ENCODE measurements around the gene FBXO27.

DNA sequence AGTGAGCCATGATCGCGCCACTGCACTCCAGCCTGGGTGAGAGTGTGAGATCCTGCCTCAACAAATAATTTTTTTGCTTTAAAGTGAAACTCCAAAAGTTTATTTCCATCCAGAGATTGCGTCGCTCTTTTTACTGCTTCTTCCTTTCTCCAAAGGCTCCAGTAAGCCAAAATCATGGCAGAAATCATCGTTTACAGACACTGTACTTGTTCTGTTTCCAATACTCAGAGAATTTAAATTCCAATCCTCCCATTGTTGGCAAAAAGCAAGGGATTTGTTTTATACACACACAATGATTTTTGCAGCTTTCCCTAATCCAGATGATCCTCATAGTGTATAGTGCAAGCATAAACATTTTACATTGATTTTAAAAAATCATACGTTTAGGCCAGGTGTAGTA is 15.3 kb downstream of the FBXO27 start:
- TF ChIP-seq POLR2AphosphoS5 (IDR thresholded peaks at IDR 0.05) (no peak), EZH2 (IDR thresholded peaks at IDR 0.05; ENCODE audit: borderline replicate concordance, insufficient read depth, low read length, poor library complexity, severe bottlenecking) (no peak), TAF1 (IDR thresholded peaks at IDR 0.05; ENCODE audit: low read depth) (no peak), EP300 (conservative IDR thresholded peaks at IDR 0.05; ENCODE audit: poor library complexity, severe bottlenecking) (no peak), RAD21 (conservative IDR thresholded peaks at IDR 0.05) (no peak)
- TF ChIP-seq, protein P1, sequence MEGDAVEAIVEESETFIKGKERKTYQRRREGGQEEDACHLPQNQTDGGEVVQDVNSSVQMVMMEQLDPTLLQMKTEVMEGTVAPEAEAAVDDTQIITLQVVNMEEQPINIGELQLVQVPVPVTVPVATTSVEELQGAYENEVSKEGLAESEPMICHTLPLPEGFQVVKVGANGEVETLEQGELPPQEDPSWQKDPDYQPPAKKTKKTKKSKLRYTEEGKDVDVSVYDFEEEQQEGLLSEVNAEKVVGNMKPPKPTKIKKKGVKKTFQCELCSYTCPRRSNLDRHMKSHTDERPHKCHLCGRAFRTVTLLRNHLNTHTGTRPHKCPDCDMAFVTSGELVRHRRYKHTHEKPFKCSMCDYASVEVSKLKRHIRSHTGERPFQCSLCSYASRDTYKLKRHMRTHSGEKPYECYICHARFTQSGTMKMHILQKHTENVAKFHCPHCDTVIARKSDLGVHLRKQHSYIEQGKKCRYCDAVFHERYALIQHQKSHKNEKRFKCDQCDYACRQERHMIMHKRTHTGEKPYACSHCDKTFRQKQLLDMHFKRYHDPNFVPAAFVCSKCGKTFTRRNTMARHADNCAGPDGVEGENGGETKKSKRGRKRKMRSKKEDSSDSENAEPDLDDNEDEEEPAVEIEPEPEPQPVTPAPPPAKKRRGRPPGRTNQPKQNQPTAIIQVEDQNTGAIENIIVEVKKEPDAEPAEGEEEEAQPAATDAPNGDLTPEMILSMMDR (IDR thresholded peaks at IDR 0.05; ENCODE audit: poor library complexity, severe bottlenecking) = no peak
- TF ChIP-seq, protein P2, sequence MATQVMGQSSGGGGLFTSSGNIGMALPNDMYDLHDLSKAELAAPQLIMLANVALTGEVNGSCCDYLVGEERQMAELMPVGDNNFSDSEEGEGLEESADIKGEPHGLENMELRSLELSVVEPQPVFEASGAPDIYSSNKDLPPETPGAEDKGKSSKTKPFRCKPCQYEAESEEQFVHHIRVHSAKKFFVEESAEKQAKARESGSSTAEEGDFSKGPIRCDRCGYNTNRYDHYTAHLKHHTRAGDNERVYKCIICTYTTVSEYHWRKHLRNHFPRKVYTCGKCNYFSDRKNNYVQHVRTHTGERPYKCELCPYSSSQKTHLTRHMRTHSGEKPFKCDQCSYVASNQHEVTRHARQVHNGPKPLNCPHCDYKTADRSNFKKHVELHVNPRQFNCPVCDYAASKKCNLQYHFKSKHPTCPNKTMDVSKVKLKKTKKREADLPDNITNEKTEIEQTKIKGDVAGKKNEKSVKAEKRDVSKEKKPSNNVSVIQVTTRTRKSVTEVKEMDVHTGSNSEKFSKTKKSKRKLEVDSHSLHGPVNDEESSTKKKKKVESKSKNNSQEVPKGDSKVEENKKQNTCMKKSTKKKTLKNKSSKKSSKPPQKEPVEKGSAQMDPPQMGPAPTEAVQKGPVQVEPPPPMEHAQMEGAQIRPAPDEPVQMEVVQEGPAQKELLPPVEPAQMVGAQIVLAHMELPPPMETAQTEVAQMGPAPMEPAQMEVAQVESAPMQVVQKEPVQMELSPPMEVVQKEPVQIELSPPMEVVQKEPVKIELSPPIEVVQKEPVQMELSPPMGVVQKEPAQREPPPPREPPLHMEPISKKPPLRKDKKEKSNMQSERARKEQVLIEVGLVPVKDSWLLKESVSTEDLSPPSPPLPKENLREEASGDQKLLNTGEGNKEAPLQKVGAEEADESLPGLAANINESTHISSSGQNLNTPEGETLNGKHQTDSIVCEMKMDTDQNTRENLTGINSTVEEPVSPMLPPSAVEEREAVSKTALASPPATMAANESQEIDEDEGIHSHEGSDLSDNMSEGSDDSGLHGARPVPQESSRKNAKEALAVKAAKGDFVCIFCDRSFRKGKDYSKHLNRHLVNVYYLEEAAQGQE (IDR thresholded peaks at IDR 0.05; ENCODE audit: borderline replicate concordance) = no peak

All from neural cell (in vitro differentiated cells).